ENCODE measurements around the gene FBXO33. TPM values are rescaled to one million over a fixed set of nuclear protein-coding genes. Genes with fewer than 3 reads are reported as not detected.
"Not testable (repeated sequence)": the region's sequence is repeated elsewhere in the genome, so short reads cannot be mapped to it uniquely, and the experiment has no call there.

Gene FBXO33
- total RNA-seq, 1 experiment from 2014 or later, result 3.2 TPM

DNA sequence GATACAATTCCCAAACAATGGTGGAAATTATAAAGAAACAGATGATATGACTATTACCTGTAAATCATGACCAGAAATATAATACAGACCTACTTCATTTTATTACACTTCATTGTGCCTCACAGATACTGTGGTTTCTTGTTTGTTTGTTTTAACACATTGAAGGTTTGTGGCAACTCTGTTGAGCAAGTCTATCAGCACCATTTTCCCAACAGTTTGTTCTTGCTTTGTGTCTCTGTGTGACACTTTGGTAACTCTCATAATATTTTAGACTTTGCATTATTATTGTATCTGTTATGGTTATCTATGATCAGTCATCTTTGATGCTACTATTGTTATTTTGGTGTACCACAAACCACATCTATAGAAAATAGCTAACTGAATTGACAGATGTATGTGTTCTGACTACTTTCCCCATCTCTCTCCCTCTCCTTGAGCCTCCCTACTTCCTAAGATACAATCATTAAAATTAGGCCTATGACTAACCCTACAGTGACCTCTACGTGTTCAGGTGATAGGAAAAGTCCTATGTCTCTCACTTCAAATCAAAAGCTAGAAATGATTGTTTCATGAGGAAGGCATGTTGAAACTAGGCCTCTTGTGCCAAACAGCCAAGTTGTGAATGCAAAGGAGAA is 49.1 kb downstream of the FBXO33 start:
- no peak for DNase-seq (ENCODE audit: low read depth)
- in situ Hi-C loops (cut with HindIII; ENCODE audit: low pct_unique_long_range_greater_than_20kb, low sequenced_read_pairs), result no loop called here

GRCh38 chr14:39382463-39382862 is 49.8 kb downstream of the FBXO33 start:
- DNase-seq (ENCODE audit: low read depth), result no peak
- in situ Hi-C loops (cut with HindIII; ENCODE audit: low pct_unique_long_range_greater_than_20kb, low sequenced_read_pairs), result no loop called here

DNA sequence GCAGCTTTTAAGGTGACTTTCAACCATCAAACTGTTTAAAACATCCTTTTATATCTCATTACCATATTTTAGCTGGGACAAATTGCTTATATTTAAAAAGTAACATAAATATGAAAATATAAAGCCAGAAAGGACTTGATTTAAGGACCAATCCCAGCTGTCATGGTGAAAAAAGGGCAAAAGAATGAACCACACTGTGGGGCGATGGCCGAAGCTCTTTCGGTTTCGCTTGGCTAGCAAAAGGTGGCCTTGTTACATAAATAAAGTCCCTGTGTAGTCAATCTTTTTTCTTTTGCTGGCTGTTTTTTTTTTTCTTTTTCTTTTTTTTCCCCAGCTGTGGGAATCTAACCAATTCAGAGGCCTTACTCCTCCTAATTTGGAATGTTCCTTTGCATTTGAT is 50.9 kb downstream of the FBXO33 start:
- in situ Hi-C loops (cut with HindIII; ENCODE audit: low pct_unique_long_range_greater_than_20kb, low sequenced_read_pairs), result no loop called here
- no peak for DNase-seq (ENCODE audit: low read depth)

DNA sequence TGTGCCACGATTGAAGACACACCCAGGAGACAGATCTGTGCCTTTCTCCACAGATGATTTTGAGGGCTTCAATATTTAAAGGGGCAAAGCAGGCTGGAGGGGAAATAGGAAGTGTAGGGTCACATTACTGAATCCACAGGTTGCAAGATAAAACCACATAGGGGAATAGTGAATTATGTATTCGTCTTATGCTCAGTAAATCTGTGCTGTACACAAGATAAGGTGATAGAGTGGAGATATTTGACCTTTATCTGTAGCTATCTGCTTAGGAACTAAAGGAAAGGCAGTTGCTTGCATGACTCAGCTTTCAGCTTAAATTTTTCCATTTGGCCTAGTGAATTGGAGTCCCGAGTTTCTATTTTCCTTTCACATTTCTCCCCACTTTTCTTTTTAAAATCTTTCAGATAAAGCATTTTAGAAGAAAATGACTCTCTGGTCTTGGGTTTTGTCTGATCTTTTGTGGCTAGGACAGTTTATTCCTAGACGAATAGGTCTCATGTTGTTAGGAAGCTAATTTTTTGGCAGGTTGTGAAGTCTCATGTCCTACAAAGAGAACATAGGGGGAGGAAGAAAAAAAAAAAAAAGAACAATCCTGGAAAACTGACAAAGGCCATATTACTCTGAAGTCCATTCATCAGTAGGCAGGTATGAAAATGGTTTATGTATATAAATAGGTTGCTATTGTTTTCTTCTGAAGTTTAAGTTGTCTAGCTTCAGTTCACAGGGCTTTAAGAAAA is 55.4 kb downstream of the FBXO33 start:
- DNase-seq (ENCODE audit: low read depth), result peak; percentile 33

DNA sequence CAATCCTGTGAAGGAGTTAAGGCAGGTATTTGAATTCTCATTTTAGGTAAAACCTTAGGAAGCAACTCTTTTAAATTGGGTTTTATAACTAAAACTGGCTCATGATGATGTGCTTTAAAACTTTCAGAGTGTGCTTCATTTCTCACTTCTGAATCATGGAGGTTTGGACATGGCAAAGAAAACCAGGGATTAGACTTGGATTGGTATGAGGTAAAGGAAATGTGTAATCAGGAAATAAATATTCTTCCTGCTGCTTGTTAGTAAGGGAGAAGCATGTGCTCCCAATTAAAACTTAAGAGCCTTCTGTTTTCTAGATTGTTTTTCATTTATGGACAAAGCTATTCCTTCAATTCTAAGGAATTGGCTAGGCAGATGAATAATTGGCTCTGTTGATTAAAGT is 57.4 kb downstream of the FBXO33 start:
- no peak for DNase-seq (ENCODE audit: low read depth)
- in situ Hi-C loops (cut with HindIII; ENCODE audit: low pct_unique_long_range_greater_than_20kb, low sequenced_read_pairs), result no loop called here

More for the DNA sequence above, 55.4 kb downstream of the FBXO33 start:
- in situ Hi-C loops (cut with HindIII; ENCODE audit: low pct_unique_long_range_greater_than_20kb, low sequenced_read_pairs), result no loop called here

GRCh38 chr14:39372656-39373055 is 59.6 kb downstream of the FBXO33 start:
- in situ Hi-C loops (cut with HindIII; ENCODE audit: low pct_unique_long_range_greater_than_20kb, low sequenced_read_pairs), result no loop called here
- DNase-seq (ENCODE audit: low read depth), result no peak

DNA sequence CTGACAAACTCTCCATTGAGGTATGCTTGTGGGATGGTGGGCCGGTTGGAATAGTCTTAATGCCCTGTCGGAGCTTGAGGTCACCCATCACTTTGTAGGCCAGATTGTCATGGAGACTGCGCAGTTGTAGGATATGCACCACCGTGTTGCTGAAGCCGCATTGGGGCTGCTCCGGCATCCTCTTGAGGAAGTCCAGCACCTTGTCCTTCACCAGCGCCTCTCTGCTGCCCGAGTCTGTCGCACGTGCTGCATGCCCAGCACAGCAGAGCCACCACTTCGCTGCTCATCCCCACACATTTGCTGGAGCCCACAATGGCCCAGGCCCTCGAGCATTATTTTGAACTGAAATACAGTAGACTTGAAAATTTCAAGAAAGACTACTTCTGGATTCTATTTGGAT is 61.8 kb downstream of the FBXO33 start:
- DNase-seq (ENCODE audit: low read depth), result no peak
- in situ Hi-C loops (cut with HindIII; ENCODE audit: low pct_unique_long_range_greater_than_20kb, low sequenced_read_pairs), result no loop called here

- in situ Hi-C loops (cut with HindIII; ENCODE audit: low pct_unique_long_range_greater_than_20kb, low sequenced_read_pairs), result no loop called here
- no peak for DNase-seq (ENCODE audit: low read depth)
These were observed 63.2 kb downstream of the FBXO33 start for GRCh38 chr14:39369029-39369428.

DNA sequence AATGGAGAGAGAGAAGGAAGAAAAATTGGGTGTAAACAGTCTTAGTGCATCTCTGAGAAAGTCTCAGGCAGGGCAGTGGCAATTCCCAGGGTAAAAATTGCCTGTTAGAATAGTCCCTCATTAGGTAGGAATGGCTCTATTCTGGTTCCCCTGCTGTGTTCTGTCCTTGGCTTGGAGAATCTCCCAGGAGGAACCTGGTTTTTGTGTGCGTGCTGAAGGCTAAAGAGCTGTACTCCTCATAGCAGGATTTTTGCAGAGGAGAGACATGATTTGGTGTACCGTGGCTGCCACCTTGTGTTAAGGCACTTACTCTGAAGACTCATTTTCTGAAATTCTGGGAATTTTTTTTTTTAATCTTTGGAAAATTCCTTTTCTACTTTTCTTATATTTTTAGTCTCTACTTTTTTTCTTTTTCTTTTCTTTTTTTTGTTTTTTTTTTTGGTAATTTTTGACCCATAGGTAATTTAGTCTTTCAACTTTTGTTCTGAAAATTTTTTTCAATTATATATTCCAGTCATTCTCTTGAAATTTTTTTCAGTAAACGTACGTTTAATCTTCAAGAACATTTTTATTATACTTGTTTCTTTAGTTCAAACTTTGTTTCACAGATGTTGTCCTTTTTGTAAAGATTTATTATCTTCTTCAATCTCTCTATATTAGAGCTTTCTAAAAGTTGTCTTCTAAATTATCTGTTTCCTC is 63.8 kb downstream of the FBXO33 start:
- peak; percentile 24 for DNase-seq (ENCODE audit: low read depth)
- in situ Hi-C loops (cut with HindIII; ENCODE audit: low pct_unique_long_range_greater_than_20kb, low sequenced_read_pairs), result no loop called here

DNA sequence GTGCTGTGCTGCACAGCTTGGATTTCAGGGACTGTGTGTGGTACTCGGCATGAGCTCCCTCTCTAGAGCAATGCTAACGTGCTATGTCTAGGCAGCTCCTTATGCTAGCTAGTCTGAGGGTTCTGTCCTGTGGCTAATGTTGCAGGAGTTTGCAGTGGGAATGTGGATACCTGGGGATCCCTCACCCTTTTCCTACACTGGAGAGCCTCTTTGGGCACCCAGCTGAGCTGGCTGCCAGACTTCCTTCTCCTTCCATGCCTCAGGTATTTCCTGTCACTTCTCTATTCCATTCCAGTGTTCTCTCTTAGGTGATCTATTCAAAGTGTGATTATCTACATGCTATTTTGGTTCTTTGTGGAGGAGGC is 64.9 kb downstream of the FBXO33 start:
- DNase-seq (ENCODE audit: low read depth), result no peak
- in situ Hi-C loops (cut with HindIII; ENCODE audit: low pct_unique_long_range_greater_than_20kb, low sequenced_read_pairs), result no loop called here

GRCh38 chr14:39366460-39367386 is 65.5 kb downstream of the FBXO33 start:
- in situ Hi-C loops (cut with HindIII; ENCODE audit: low pct_unique_long_range_greater_than_20kb, low sequenced_read_pairs), result no loop called here

DNA sequence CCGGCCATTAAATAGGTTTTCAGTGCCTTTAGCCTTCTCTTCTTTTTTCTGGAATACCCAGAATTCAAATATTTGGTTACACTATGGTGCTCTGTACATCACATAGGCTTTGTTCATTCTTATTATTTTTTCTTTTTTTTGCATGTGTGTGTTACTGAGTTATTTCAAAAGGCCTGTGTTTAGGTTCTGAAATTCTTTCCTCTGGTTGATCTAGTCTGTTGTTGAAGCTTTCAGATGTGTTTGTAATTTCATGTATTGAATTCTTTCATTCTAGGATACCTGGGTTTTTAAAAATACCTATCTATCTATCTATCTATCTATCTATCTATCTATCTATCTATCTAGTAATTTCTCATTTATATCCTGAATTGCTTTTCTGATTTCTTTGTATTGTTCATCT is 66.9 kb downstream of the FBXO33 start:
- no peak for DNase-seq (ENCODE audit: low read depth)
- in situ Hi-C loops (cut with HindIII; ENCODE audit: low pct_unique_long_range_greater_than_20kb, low sequenced_read_pairs), result no loop called here

More at GRCh38 chr14:39366460-39367386, 65.5 kb downstream of the FBXO33 start:
- DNase-seq (ENCODE audit: low read depth), result no peak

DNA sequence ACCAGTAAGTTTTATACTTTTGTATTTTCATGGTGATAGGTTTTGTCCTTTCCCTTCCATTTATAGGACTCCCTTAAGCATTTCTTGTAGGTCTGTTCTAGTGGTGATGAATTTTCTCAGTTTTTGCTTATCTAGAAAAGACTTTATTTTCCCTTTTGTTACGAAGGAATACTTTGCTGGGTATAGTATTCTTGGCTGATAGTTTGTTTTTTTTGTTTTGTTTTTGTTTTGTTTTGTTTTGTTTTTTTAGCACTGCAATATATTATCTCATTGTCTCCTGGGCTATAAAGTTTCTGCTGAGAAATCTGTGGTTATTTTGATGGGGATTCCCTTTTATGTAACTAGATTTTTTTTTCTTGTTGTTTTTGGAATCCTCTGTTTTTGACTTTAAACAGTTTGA is 67.7 kb downstream of the FBXO33 start:
- in situ Hi-C loops (cut with HindIII; ENCODE audit: low pct_unique_long_range_greater_than_20kb, low sequenced_read_pairs), result no loop called here
- DNase-seq (ENCODE audit: low read depth), result no peak

DNA sequence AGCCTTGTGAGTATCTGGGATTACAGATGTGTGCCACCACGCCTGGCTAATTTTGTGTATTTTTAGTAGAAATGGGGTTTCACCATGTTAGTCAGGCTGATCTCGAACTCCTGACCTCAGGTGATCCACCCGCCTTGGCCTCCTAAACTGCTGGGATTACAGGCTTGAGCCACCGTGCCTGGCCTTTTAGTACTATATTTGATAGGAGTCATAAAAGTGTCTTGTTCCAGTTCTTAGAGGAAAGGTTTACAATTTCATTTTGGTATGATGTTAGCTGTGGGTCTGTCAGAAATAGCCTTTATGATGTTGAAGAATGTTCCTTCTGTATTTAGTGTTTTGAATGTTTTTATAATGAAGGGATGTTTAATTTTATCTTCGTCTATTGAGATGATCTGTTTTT is 70.7 kb downstream of the FBXO33 start:
- DNase-seq (ENCODE audit: low read depth); in situ Hi-C loops (cut with HindIII; ENCODE audit: low pct_unique_long_range_greater_than_20kb, low sequenced_read_pairs): not testable (repeated sequence)

GRCh38 chr14:39360316-39360715 is 71.9 kb downstream of the FBXO33 start:
- DNase-seq (ENCODE audit: low read depth), result no peak
- in situ Hi-C loops (cut with HindIII; ENCODE audit: low pct_unique_long_range_greater_than_20kb, low sequenced_read_pairs), result no loop called here

GRCh38 chr14:39359069-39359468 is 73.2 kb downstream of the FBXO33 start:
- DNase-seq (ENCODE audit: low read depth); in situ Hi-C loops (cut with HindIII; ENCODE audit: low pct_unique_long_range_greater_than_20kb, low sequenced_read_pairs): not testable (repeated sequence)

DNA sequence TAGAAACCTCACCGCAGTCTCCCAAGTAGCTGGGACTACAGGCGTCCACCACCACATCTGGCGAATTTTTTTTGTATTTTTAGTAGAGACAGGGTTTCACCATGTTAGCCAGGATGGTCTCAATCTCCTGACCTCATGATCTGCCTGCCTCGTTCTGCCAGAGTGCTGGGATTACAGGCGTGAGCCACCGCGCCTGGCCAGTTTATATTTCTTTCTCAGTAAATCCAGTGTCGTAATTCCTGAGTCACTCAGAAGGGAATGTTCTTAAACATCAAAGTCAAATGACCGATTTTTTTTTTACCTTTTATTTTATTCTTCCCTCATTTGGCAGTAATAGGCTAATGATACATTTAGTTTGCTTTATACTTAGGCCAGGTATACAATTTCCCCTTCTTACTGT is 80.5 kb downstream of the FBXO33 start:
- in situ Hi-C loops (cut with HindIII; ENCODE audit: low pct_unique_long_range_greater_than_20kb, low sequenced_read_pairs), result no loop called here
- no peak for DNase-seq (ENCODE audit: low read depth)

DNA sequence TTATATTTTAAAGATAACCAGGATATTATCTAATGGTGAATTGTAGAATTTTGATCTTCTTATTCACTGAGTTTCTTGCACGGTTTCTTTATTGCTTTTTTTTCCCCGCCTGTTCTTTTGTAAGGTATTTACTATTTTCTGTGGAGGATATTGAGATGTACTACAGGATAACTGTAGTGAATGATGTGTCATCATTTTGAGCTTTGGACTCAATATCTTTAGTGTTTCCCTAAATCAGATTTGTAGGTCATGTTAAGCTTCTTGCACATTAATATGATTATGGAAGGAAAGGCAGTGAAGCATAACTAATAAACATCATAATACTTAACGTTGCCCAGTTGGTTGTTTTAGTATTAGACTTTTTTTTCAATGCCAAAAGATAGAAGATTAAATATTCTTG is 81.4 kb downstream of the FBXO33 start:
- in situ Hi-C loops (cut with HindIII; ENCODE audit: low pct_unique_long_range_greater_than_20kb, low sequenced_read_pairs), result no loop called here
- no peak for DNase-seq (ENCODE audit: low read depth)

Data from Caki2 (cell line).